ENCODE data around the gene PPM1A.

The PPM1A gene

GRCh38 chr14:60248697-60249318 is at the start of gene PPM1A:
Gene PPM1A (plus strand): TSS chr14:60249221. CDS start chr14:60282704, 33,483 bp downstream.
- peak; percentile 97 for DNase-seq (ENCODE audit: low spot score)

DNA sequence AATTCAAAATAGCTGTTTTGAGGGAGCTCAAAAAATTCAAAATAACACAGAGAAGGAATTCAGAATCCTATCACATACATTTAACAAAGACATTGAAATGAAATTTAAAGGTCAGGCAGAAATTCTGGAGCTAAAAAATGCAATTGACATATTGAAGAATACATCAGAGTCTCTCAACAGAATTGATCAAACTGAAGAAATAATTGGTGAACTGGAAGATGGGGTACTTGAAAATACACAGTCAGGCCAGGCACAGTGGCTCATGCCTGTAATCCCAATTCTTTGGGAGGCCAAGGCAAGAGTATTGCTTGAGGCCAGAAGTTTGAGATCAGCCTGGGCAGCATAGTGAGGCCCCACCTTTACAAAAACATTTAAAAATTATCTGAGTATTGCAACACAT is 49.7 kb upstream of the PPM1A start:
- DNase-seq (ENCODE audit: low spot score): no peak

DNA sequence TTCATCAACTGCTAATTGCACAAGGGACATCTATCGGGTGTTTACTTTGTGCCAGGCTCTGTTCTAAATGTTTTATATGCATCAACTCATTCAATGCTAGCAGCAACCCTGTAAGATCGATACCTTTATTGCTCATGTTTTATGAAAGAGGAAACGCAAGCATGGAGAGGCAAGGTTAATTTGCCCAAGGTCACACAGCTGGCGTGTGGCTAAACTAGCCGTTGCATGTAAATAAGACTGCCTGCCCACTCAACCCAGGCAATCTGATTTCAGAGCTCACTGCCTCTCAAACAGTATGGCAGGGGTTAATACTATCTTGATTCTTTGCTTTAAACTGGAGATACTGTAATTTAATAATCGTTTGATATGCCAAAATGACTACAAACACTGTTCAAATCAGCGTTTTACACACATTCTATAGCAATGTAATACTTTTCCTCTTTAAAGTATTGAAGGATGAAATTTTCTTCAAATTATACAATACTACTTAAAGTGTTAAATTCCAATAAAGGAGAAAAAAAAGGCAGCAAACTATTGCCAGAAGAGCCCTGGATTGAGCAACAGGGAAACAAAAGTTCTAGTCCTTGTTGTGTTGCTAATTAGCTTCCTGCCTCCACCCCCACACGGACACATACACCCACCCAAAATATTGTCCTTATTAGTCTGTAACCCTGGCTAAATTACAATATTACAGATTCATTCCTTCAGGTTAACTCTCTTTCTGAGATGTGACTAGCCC is 44.7 kb upstream of the PPM1A start:
- DNase-seq (ENCODE audit: low spot score): peak; percentile 26

- DNase-seq (ENCODE audit: low spot score): peak; percentile 47
Observed at GRCh38 chr14:60204843-60205774, 43.9 kb upstream of the PPM1A start.

DNA sequence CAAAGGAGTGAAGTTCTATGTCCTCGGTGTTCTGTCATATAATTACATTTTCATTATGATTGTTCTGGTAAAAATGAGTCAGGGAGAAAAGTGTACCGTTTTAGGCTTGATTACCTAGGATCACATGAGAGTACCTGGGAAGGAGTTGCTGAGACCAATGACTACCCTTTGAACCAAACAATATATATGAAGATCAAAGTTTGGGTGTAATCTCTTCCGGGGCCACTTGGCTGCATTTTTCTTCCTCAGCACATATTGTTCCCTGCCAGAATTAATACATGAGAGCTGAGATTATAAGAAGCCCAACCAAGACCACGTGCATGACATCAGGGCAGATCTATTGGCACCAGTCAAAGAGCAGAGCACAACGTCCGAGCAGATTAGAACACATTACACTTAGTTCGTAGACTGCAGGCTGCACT is 42.8 kb upstream of the PPM1A start:
- DNase-seq (ENCODE audit: low spot score): no peak

GRCh38 chr14:60206837-60207533 is 42.0 kb upstream of the PPM1A start:
- DNase-seq (ENCODE audit: low spot score): no peak

DNA sequence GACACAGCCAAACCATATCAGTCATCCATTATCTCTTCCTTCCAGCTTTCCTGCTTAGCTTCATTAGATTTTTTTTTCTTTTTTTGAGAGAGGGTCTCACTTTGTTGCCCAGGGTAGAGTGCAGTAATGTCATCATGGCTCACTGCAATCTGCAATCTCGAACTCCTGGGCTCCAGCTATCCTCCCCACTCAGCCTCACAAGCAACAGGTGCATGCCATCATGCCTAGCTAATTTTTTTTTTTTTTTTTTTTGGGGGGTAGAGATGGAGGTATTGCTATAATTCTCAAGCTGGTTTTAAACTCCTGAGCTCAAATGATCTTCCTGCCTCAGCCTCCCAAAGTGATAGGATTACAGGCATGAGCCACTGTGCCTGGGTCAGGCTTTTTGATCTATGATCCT is 38.3 kb upstream of the PPM1A start:
- no peak for DNase-seq (ENCODE audit: low spot score)

DNA sequence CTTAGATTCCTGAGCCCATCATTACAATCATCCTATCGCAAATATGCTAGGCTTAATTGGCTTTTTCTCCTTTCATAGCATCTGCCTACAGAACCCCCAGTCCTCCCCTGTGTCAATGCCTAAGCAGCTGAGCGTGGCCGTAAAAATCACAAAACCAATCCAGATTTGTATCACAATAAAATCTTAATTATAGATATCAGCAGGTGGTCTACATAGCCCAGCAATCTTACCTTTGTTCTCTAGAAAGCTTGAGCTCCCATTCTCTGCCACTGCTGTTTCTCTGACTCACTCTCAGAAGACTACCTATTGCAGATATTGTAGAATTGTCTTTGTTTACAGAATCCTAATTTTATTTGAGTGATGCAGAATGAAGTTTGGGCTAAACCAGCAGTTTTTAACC is 37.9 kb upstream of the PPM1A start:
- no peak for DNase-seq (ENCODE audit: low spot score)

DNA sequence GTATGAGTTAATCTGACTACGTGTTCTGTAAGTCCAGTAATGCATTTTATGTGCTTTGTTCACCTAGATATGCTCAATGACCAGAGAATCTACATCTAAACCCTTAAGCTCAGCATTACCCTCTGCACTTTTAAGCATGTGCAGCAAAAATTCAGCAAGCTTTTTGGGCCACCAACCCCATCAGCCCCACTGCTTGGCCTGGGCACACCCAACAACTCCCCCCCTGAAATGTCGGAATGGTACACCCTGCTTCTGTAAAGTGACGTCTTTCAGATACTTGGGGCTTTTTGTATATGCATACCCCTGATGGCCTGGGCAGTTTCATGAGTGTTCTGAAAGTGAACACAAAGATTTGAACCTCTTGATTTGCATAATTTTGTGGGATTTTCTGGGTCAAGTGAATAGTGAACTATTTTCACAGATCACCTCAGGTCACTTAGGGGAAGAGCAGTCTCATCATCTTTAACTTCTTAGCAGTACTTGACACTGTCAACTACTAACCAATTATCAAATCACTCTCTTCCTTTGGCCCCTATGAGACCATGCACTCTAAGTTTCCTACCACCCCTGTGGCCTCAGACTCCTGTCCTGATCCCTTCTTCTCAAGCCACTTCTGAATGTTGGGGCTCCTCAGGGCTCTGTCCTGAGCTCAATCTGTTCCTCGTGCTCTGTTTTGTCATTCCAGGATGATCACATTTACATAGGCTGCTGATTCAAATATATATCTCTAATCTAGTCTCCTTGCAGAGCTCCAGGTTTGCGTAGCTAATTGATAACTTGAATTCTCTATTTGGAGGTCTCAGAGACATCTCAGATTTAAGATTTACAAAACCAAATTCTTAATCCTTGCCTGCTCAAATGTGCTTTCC is 36.3 kb upstream of the PPM1A start:
- DNase-seq (ENCODE audit: low spot score): peak; percentile 14

DNA sequence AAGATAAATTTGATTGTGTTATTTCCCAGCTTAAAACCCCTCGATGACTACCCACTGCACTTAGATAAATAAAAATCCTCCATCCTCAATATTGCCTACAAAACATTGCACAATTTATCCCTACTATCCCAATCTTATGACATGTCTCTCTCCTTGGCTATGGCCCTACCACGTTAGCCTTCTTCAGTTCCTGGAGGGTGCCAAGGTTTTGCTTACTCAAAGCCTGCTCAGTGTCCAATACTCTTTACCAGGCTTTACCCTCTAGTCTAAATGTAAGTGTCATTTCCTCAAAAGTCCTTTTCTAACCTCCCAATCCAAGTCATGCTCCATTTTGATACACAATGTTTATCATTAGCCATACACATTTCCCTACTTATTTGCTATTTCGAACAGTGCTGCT is 35.0 kb upstream of the PPM1A start:
- no peak for DNase-seq (ENCODE audit: low spot score)

- no peak for DNase-seq (ENCODE audit: low spot score)
Observed at GRCh38 chr14:60214415-60215126, 34.5 kb upstream of the PPM1A start.

GRCh38 chr14:60215127-60215444 is 33.9 kb upstream of the PPM1A start:
- DNase-seq (ENCODE audit: low spot score): no peak

- DNase-seq (ENCODE audit: low spot score): no peak
Observed at GRCh38 chr14:60215520-60216420, 33.3 kb upstream of the PPM1A start.

- DNase-seq (ENCODE audit: low spot score): no peak
Observed at GRCh38 chr14:60217713-60218112, 31.3 kb upstream of the PPM1A start.

DNA sequence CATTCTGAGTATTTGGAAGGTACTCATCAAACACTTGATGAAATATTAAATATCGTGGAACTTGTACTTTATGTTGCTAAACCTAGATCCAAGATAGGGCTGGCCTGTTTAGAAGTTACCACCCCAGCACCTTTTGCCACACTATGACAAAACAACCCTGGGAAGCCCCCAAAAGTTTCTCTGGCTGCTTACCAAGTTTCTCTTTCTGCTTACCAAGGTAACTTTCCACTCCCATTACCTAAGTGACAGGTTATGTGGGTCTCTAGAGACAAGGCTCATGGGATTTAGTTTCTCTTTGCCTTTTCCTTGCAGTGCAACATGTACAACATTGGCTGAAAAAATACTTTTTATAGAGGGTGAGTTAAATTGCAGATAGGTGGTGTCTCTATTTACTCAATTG is 28.9 kb upstream of the PPM1A start:
- DNase-seq (ENCODE audit: low spot score): no peak

DNA sequence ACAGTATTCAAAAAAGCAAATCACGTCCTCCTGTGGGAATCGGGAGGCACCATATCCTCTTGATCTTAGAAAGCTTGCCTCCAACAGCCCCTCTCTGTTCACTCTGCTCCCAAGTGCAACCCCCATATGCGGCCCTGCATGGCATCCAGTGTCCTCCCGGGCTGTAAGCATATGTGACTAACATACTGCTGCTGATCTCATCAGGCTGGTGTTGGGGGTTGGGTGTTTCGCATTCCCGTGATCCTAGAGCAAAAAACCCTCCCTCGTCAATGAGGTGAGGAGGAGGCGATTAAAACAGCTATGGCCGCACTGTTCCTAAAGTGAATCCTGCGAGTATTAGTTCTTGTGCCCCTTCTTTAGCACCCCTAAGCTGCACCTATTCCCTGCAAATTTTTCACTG is 28.1 kb upstream of the PPM1A start:
- no peak for DNase-seq (ENCODE audit: low spot score)

- no peak for DNase-seq (ENCODE audit: low spot score)
Observed at GRCh38 chr14:60221457-60221856, 27.6 kb upstream of the PPM1A start.

- no peak for DNase-seq (ENCODE audit: low spot score)
Observed at GRCh38 chr14:60222820-60223219, 26.2 kb upstream of the PPM1A start.

DNA sequence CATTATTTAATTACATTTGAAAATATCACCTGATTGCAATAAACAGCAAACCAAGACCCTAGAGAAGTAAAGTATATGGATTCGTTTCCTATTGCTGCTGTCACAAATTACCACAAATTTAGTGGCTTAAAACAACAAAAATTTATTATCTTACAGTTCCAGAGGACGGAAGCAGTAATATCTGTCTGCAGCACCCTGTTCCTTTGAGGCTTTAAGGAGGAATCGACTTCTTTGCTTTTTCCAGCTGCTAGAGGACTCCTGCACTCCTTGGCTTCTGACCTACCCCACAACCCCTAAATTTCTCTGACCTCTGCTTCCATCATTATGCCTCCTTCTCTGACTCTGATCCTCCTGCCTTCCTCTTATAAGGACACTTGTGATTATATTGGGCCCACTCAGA is 23.8 kb upstream of the PPM1A start:
- no peak for DNase-seq (ENCODE audit: low spot score)

DNA sequence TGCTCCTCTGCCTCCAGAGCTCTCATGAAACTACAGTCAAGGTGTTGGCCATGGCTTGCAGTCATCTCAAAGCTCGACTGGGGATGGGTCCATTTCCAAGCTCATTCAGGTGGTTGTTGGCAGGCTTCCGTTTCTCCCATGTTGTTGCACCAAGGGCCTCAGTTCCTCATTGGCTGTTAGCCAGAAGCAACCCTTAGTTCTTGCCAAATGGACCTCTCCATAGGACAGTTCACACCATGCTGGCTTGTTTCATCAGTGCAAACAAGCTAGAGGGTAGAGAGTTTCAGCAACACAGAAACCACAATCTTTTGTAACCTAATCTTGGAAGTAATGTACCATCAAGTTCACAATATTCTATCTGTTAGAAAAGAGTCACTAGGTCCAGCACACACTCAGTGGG is 22.7 kb upstream of the PPM1A start:
- DNase-seq (ENCODE audit: low spot score): no peak

Data from germinal center (tissue), 1 donor.